Suprapubic skin (tissue), 4 donors: Measurements from ENCODE around the gene PRKN. TPM values are rescaled to one million over a fixed set of nuclear protein-coding genes. Genes with fewer than 3 reads are reported as not detected.

Experiments
- DNase-seq, 2 donors: peaks; one replicate each; pipeline ENCODE4 v3.0.0-alpha.2; 2019; ENCODE audit warnings: low spot score in 2 of 2
- H3K27ac ChIP-seq: fragments of 200-600 bp; sonication (generic); one replicate; pipeline ENCODE4 v1.5.1; 2019
- H3K27me3 ChIP-seq: fragments of 200-600 bp; sonication (generic); one replicate; pipeline ENCODE4 v1.5.1; 2019
- H3K36me3 ChIP-seq: fragments of 200-600 bp; sonication (generic); one replicate; pipeline ENCODE4 v1.5.1; 2019
- H3K4me1 ChIP-seq: fragments of 200-600 bp; sonication (generic); one replicate; pipeline ENCODE4 v1.5.1; 2019
- H3K4me3 ChIP-seq: fragments of 200-600 bp; sonication (generic); one replicate; pipeline ENCODE4 v1.5.1; 2019; ENCODE audit warnings: mild to moderate bottlenecking
- H3K9me3 ChIP-seq: fragments of 200-600 bp; sonication (generic); one replicate; pipeline ENCODE4 v1.5.1; 2019
- EP300 ChIP-seq: sonication (generic); formaldehyde crosslinking; IDR thresholded peaks from one replicate; pipeline ENCODE4 v1.6.1; 2017; ENCODE audit warnings: antibody characterized with exemption
- POLR2A ChIP-seq, 2 donors: fragments of 450-650 bp; IDR thresholded peaks; one replicate each; pipeline ENCODE4 v1.6.1; 2017; ENCODE audit warnings: antibody characterized with exemption in 2 of 2, mild to moderate bottlenecking in 2 of 2, moderate library complexity in 2 of 2
- POLR2AphosphoS5 ChIP-seq, 3 donors: sonication (generic); formaldehyde crosslinking; IDR thresholded peaks; one replicate each; pipeline ENCODE4 v1.6.1; 2017; ENCODE audit warnings: antibody characterized with exemption in 3 of 3
- WGBS: methylation state at CpG from one replicate; pipeline ENCODE4 v1.1.5; 2018; 5-methylcytosine and 5-hydroxymethylcytosine counted together
- total RNA-seq, 4 donors: library from RNA; depleted of rRNA; stranded (reverse); fragments of >200 nt; gene quantifications; one replicate each; pipeline ENCODE4 v1.1.0, GENCODE V29; 2016
- TF ChIP-seq, protein P1 (sequence below), 2 donors: fragments of 200-600 bp in 1 of 2; fragments of 450-650 bp in 1 of 2; sonication (generic) in 1 of 2; IDR thresholded peaks; one replicate each; pipeline ENCODE4 v1.5.1; 2016 to 2019; ENCODE audit warnings: antibody characterized with exemption in 2 of 2, mild to moderate bottlenecking in 1 of 2, moderate library complexity in 1 of 2

Gene PRKN
- total RNA-seq, 4 donors from 2014 or later = 7.2 to 22.8 (median 14.4) TPM

DNA sequence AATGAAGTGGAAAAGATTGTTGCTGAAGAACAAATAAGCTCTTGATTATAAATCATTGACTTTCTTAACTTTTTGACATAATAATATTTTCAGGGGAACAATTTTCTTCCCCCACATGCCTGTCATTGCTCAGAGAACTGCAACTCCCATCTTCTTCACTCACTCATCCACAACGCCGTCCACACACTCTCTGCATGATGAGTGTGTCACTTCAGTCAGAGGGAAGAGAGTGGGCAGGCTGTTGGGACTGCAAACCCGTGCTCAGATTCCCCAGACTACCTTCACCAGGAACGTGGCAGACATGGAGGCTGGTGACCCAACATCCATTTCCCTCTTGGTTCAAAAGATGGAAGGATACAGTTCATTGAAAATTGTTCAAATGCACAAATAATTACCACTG lies 650.8 kb downstream of the PRKN start:
- H3K4me1 ChIP-seq = no peaks in the 10 kb centered on the region
- no peak for DNase-seq
- WGBS = 82% methylated on average over 4 of the region's 4 CpGs
- no peaks in the 10 kb centered on the region for H3K36me3 ChIP-seq
- H3K4me3 ChIP-seq = no peak overlapping the region
- TF ChIP-seq POLR2A (IDR thresholded peaks at IDR 0.05) (no peak), EP300 (no peak), POLR2AphosphoS5 (IDR thresholded peaks at IDR 0.05) (no peak)
- TF ChIP-seq, protein P1, sequence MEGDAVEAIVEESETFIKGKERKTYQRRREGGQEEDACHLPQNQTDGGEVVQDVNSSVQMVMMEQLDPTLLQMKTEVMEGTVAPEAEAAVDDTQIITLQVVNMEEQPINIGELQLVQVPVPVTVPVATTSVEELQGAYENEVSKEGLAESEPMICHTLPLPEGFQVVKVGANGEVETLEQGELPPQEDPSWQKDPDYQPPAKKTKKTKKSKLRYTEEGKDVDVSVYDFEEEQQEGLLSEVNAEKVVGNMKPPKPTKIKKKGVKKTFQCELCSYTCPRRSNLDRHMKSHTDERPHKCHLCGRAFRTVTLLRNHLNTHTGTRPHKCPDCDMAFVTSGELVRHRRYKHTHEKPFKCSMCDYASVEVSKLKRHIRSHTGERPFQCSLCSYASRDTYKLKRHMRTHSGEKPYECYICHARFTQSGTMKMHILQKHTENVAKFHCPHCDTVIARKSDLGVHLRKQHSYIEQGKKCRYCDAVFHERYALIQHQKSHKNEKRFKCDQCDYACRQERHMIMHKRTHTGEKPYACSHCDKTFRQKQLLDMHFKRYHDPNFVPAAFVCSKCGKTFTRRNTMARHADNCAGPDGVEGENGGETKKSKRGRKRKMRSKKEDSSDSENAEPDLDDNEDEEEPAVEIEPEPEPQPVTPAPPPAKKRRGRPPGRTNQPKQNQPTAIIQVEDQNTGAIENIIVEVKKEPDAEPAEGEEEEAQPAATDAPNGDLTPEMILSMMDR (IDR thresholded peaks at IDR 0.05) = no peak
- no peak overlapping the region for H3K27ac ChIP-seq
- no peaks in the 10 kb centered on the region for H3K9me3 ChIP-seq
- H3K27me3 ChIP-seq = no peaks in the 10 kb centered on the region

- WGBS = 78% methylated on average over 10 of the region's 10 CpGs
- no peak overlapping the region for H3K27ac ChIP-seq
- no peaks in the 10 kb centered on the region for H3K27me3 ChIP-seq
- no peak for TF ChIP-seq POLR2AphosphoS5 (IDR thresholded peaks at IDR 0.05)
- TF ChIP-seq, protein P1 (IDR thresholded peaks at IDR 0.05) = no peak
- TF ChIP-seq EP300 = no peak
- TF ChIP-seq POLR2A (IDR thresholded peaks at IDR 0.05) = no peak
- H3K9me3 ChIP-seq = peaks cover 4% of the 10 kb centered on the region
- H3K4me3 ChIP-seq = no peak overlapping the region
- no peak for DNase-seq
- no peaks in the 10 kb centered on the region for H3K36me3 ChIP-seq
- no peaks in the 10 kb centered on the region for H3K4me1 ChIP-seq
Observed at GRCh38 chr6:162074641-162075275, 652.8 kb downstream of the PRKN start.

DNA sequence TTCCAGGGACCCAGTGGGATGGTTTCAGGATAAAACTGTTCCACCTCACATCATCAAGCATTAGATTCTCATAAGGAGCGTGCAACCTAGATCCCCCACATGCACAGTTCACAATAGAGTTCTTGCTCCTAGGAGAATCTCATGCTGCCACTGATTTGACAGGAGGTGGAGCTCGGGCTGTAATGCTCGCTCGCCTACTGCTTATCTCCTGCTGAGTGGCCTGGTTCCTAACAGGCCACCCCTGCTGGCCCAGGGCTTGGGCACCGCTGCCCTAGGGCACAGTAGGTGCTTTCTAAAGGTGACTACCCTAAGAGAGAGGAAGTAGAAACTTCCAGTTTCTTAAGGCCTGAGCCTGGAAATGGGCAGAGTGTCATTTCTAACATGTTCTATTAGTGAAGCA lies 656.9 kb downstream of the PRKN start:
- WGBS = 77% methylated on average over 5 of the region's 5 CpGs
- H3K36me3 ChIP-seq = no peaks in the 10 kb centered on the region
- TF ChIP-seq POLR2AphosphoS5 (IDR thresholded peaks at IDR 0.05) = no peak
- TF ChIP-seq, protein P1 (IDR thresholded peaks at IDR 0.05) = no peak
- no peak overlapping the region for H3K27ac ChIP-seq
- H3K9me3 ChIP-seq = peaks cover 4% of the 10 kb centered on the region
- no peaks in the 10 kb centered on the region for H3K4me1 ChIP-seq
- no peak overlapping the region for H3K4me3 ChIP-seq
- no peak for DNase-seq
- no peaks in the 10 kb centered on the region for H3K27me3 ChIP-seq

- DNase-seq = no peak
- H3K27me3 ChIP-seq = no peaks in the 10 kb centered on the region
- H3K27ac ChIP-seq = no peak overlapping the region
- peaks cover 4% of the 10 kb centered on the region for H3K9me3 ChIP-seq
- H3K36me3 ChIP-seq = no peaks in the 10 kb centered on the region
- H3K4me1 ChIP-seq = no peaks in the 10 kb centered on the region
- 93% methylated on average over 2 of the region's 2 CpGs for WGBS
- no peak for TF ChIP-seq EP300
- no peak for TF ChIP-seq POLR2AphosphoS5 (IDR thresholded peaks at IDR 0.05)
- TF ChIP-seq POLR2A (IDR thresholded peaks at IDR 0.05) = no peak
- no peak overlapping the region for H3K4me3 ChIP-seq
Observed at GRCh38 chr6:162069995-162070394, 657.6 kb downstream of the PRKN start.

GRCh38 chr6:162068340-162068739 lies 659.2 kb downstream of the PRKN start:
- Histone ChIP-seq H3K27me3 (no peaks in the 10 kb centered on the region), H3K4me3 (no peak overlapping the region), H3K4me1 (no peaks in the 10 kb centered on the region), H3K27ac (no peak overlapping the region), H3K36me3 (no peaks in the 10 kb centered on the region), H3K9me3 (peaks cover 4% of the 10 kb centered on the region)
- WGBS = 90% methylated on average over 4 of the region's 4 CpGs
- DNase-seq = no peak
- TF ChIP-seq EP300 (no peak), POLR2A (IDR thresholded peaks at IDR 0.05) (no peak), POLR2AphosphoS5 (IDR thresholded peaks at IDR 0.05) (no peak)
- TF ChIP-seq, protein P1 (IDR thresholded peaks at IDR 0.05) = no peak

DNA sequence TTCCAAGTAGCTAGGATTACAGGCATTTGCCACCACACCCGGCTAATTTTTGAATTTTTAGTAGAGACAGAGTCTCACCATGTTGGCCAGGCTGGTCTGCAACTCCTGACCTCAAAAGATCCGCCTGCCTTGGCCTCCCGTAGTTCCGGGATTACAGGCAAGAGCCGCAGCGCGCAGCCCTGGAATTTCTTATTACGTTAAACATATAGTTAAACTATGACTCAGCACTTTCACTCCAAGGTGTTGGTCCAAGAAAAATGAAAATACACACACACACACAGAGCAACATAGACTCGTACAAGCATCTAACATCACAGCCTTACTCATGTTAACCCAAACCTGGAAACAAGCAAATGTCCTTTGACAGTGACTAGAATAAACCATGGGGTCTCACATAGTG lies 663.9 kb downstream of the PRKN start:
- H3K9me3 ChIP-seq = no peaks in the 10 kb centered on the region
- 95% methylated on average over 9 of the region's 9 CpGs for WGBS
- TF ChIP-seq POLR2AphosphoS5 (IDR thresholded peaks at IDR 0.05) (no peak), EP300 (no peak), POLR2A (IDR thresholded peaks at IDR 0.05) (no peak)
- TF ChIP-seq, protein P1 (IDR thresholded peaks at IDR 0.05) = no peak

More for the DNA sequence above, 663.9 kb downstream of the PRKN start:
- Histone ChIP-seq H3K36me3 (no peaks in the 10 kb centered on the region), H3K27me3 (no peaks in the 10 kb centered on the region), H3K27ac (no peak overlapping the region), H3K4me3 (no peak overlapping the region), H3K4me1 (no peaks in the 10 kb centered on the region)
- DNase-seq = no peak
